Cardiac muscle cell (in vitro differentiated cells and primary cell): ENCODE measurements around the gene PGF. TPM values are rescaled to one million over a fixed set of nuclear protein-coding genes. Genes with fewer than 3 reads are reported as not detected.

Experiments used
- DNase-seq, 2 donors: peaks; one replicate each; pipeline versions ENCODE4 v3.0.0 to v3.0.0-alpha.2; 2010 to 2017; ENCODE audit warnings: low read depth in 1 of 2, low spot score in 1 of 2
- H3K27ac ChIP-seq: fragments of 200-600 bp; sonication (generic); 2 replicates; pipeline ENCODE4 v1.5.1; 2016
- H3K27me3 ChIP-seq: fragments of 200-600 bp; sonication (generic); 2 replicates; pipeline ENCODE4 v1.6.0; 2016; ENCODE audit warnings: control low read depth
- H3K36me3 ChIP-seq: fragments of 200-600 bp; sonication (generic); 2 replicates; pipeline ENCODE4 v1.5.1; 2016; ENCODE audit warnings: control low read depth
- H3K4me1 ChIP-seq: fragments of 200-600 bp; sonication (generic); 2 replicates; pipeline ENCODE4 v1.8.1; 2017; ENCODE audit warnings: low read depth, mild to moderate bottlenecking, mixed run types
- H3K4me3 ChIP-seq: fragments of 200-600 bp; sonication (generic); 2 replicates; pipeline ENCODE4 v1.5.1; 2016; ENCODE audit warnings: mild to moderate bottlenecking
- H3K9me3 ChIP-seq: fragments of 200-600 bp; sonication (generic); 2 replicates; pipeline ENCODE4 v1.5.1; 2017; ENCODE audit warnings: low read depth, mild to moderate bottlenecking, control low read depth
- polyA plus RNA-seq: library from polyadenylated mRNA; unstranded; fragments of >200 nt; fragmentation: Nextera tagmentation; extraction: Ambion mirVana; gene quantifications from 2 replicates; pipeline ENCODE4 v1.2.1, GENCODE V29; 2016
- total RNA-seq: library from RNA; depleted of rRNA; stranded (reverse); fragments of >200 nt; gene quantifications from 2 replicates; pipeline ENCODE4 v1.2.3, GENCODE V29; 2016
- TF ChIP-seq, protein P1 (sequence below): IDR thresholded peaks from 2 replicates; pipeline ENCODE4 v1.5.1; 2012; ENCODE audit warnings: low read depth, mild to moderate bottlenecking, low read length

The PGF gene
- total and polyA plus RNA-seq, 2 experiments from 2014 or later = 18.1 to 23.5 TPM

DNA sequence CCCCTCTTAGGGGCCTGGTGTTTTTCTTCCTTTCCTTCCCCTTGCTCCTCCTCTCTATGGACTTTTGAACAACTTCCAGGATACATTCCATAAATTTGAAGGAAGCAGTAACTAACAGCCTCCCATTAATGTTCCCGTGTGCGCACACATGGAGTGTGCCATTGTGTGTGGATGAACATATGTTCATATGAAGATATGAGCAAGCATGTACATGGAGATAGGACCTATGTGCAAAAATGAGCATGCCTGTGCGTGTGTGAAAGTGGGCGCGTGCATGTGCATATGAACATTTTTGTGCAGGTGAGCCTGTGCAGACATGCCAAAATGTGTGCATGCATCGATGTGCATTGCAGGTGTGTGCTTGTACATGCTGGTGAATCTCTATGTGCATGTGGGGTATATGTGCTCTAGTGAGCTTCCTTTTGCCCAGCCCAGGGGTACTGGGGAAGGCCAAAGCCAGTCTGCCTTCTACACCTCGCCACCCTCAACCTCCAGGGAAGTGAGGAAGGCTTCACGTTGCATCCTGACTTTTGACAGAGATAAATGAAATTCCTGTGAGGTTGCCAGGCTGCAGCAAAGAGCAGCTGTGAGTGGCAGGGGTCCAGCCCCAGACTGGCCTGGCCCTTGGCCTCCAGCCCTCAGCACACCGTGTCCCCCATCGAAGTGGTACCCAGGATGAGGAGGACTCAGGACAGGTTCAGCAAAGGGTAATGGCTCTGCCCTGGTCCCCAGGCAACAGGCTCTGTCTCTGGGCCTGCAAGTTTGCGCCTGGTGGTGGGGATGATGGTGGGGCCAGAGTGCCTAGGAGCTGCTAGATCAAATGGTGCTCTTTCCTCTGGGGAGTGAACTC is 21.1 kb upstream of the PGF start:
- Histone ChIP-seq H3K4me1 (peaks cover 13% of the 10 kb centered on the region), H3K27me3 (no peaks in the 10 kb centered on the region), H3K4me3 (no peak overlapping the region), H3K36me3 (no peaks in the 10 kb centered on the region), H3K9me3 (no peaks in the 10 kb centered on the region), H3K27ac (no peak overlapping the region)
- no peak for DNase-seq
- TF ChIP-seq, protein P1, sequence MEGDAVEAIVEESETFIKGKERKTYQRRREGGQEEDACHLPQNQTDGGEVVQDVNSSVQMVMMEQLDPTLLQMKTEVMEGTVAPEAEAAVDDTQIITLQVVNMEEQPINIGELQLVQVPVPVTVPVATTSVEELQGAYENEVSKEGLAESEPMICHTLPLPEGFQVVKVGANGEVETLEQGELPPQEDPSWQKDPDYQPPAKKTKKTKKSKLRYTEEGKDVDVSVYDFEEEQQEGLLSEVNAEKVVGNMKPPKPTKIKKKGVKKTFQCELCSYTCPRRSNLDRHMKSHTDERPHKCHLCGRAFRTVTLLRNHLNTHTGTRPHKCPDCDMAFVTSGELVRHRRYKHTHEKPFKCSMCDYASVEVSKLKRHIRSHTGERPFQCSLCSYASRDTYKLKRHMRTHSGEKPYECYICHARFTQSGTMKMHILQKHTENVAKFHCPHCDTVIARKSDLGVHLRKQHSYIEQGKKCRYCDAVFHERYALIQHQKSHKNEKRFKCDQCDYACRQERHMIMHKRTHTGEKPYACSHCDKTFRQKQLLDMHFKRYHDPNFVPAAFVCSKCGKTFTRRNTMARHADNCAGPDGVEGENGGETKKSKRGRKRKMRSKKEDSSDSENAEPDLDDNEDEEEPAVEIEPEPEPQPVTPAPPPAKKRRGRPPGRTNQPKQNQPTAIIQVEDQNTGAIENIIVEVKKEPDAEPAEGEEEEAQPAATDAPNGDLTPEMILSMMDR = no peak

DNA sequence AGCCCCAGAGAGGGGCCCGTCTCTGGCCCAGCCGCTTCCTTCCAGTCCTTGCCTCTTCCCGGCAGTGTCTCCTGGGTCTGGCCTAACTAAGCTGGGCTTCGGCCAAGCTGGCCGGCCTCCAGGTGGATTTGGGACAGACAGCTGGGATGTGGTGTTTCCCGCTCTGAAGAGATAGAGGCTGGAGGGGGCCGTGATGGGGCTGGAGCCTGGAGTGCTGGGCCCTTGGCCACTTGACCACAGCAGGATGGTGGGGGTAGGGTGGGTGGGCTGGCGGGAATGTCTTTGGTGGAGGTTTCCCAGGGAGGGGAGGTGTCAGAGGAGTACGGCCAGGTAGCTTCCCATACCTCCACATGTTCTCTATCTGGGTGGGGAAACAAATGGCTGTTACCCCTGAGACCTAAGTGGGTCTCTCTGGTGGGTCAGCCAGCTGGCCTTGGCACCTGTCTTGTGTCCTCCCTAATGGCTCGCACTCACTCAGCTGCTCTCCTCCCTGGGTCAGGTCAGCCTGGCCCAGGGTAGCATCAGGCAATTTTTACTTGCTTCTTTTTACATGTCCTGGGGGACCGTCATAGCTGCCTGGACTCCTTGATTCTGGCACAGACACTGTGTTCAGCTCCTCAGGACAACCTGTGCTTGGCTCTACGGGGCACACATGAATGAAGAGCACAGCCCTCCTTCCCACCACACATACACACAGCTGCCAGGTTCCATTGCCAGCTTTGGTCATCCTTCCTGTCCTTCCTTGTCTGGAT is 19.8 kb upstream of the PGF start:
- Histone ChIP-seq H3K36me3 (no peaks in the 10 kb centered on the region), H3K27me3 (no peaks in the 10 kb centered on the region), H3K27ac (no peak overlapping the region), H3K4me3 (no peak overlapping the region), H3K9me3 (no peaks in the 10 kb centered on the region), H3K4me1 (peaks cover 7% of the 10 kb centered on the region)
- peak in 1 of 2 donors; percentile 74 for DNase-seq
- TF ChIP-seq, protein P1 = no peak

DNA sequence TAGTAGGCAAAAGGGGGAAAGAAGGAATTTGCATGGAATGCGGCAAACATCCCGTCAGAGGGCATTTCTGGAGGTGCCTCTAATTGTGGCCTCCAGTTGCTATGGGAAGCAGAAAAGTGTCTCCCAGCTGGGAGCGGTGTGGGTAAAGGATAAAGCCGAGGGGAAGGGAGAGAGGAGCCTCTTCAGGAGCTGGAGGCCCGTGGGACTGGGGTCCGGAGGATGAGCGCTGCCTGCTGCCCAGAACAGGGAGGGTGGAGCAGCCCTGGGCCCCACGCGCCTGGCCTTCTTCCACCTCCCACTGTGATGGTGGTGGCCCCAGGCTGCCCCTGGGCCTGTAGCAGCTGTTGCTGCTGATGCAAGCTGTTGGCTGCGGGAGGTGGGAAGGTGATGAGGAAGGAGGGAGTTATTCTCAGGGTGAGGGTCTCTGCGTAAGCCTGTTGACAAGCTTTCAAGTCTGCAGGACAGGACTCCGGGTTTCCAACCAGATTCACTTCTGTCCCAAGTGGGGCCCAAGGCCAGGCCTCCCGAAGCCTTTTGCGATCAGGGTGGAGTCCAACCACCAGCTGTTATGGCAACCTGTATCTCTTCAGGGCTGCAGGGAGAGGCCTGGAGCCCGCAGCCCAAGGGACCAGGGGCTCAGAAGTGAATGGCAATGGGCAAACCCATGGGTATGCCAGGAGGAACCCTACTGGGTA is 19.1 kb upstream of the PGF start:
- H3K27me3 ChIP-seq = no peaks in the 10 kb centered on the region
- no peaks in the 10 kb centered on the region for H3K9me3 ChIP-seq
- TF ChIP-seq, protein P1 = no peak
- H3K4me3 ChIP-seq = no peak overlapping the region
- peak in 1 of 2 donors; percentile 25 for DNase-seq
- no peaks in the 10 kb centered on the region for H3K36me3 ChIP-seq
- no peak overlapping the region for H3K27ac ChIP-seq
- H3K4me1 ChIP-seq = peaks cover 7% of the 10 kb centered on the region

DNA sequence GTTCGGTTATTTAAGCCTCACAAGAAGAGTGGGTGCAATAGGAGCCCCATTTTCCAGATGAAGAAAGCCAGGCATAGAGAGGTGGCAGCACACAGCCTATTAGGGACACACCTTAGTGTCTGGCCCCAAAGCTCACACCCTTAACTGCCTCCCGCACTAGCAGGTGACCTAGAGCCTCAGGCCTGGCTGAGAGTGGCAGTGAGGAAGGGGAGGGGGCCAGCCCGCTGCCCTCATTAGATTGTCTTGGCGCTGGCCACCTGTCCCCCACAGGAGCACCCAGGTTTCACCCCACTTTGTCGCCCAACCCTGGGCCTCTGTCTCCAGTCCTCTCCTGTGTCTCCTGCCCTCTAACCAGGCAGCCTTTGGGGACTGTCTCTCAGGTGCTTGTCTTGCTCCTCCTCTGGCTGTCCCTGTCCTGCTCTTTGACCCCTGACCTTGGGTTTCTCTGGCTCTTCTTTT is 18.5 kb upstream of the PGF start:
- H3K36me3 ChIP-seq = no peaks in the 10 kb centered on the region
- no peak overlapping the region for H3K4me3 ChIP-seq
- no peaks in the 10 kb centered on the region for H3K9me3 ChIP-seq
- H3K4me1 ChIP-seq = peaks cover 7% of the 10 kb centered on the region
- DNase-seq = no peak
- TF ChIP-seq, protein P1 = no peak
- no peaks in the 10 kb centered on the region for H3K27me3 ChIP-seq
- no peak overlapping the region for H3K27ac ChIP-seq

- H3K4me1 ChIP-seq = peaks cover 2% of the 10 kb centered on the region
- no peak overlapping the region for H3K4me3 ChIP-seq
- H3K36me3 ChIP-seq = no peaks in the 10 kb centered on the region
- no peaks in the 10 kb centered on the region for H3K9me3 ChIP-seq
- H3K27ac ChIP-seq = no peak overlapping the region
- DNase-seq = peak in 1 of 2 donors; percentile 61
- no peaks in the 10 kb centered on the region for H3K27me3 ChIP-seq
- TF ChIP-seq, protein P1 = no peak
Observed at GRCh38 chr14:74973003-74973653, 17.7 kb upstream of the PGF start.
